Pancreas (tissue), 10 donors: ENCODE results near the gene GMDS. TPM values are rescaled to one million over a fixed set of nuclear protein-coding genes. Genes with fewer than 3 reads are reported as not detected.

ENCODE experiments used
- ATAC-seq, 4 donors: fragments of 200-7000 bp; cut with Tn5 transposase; one replicate each; pipeline versions ENCODE4 v1.8.0 to v1.9.1; 2020; ENCODE audit warnings: mild to moderate bottlenecking in 4 of 4, moderate library complexity in 4 of 4
- DNase-seq, 6 donors: peaks; one replicate each; pipeline ENCODE4 v3.0.0-alpha.2; 2020
- FAIRE-seq: peaks from 2 replicates; lab custom pipeline; 2012; peaks lifted over from hg19 to GRCh38; lab: Jason Lieb, UNC
- H3K27ac ChIP-seq, 4 donors: fragments of 200-600 bp; sonication (generic); 1 replicate in 3 of 4; 2 replicates in 1 of 4; pipeline versions ENCODE4 v1.5.0 to v1.8.0; 2020
- H3K27me3 ChIP-seq, 4 donors: fragments of 200-600 bp; one replicate each; pipeline ENCODE4 v1.8.0; 2021
- H3K36me3 ChIP-seq, 3 donors: fragments of 200-600 bp; sonication (generic) in 1 of 3; one replicate each; pipeline versions ENCODE4 v1.5.0 to v1.8.0; 2020 to 2021
- H3K4me1 ChIP-seq, 3 donors: fragments of 200-600 bp; one replicate each; pipeline ENCODE4 v1.8.0; 2021
- H3K4me3 ChIP-seq, 4 donors: fragments of 200-600 bp; sonication (generic) in 2 of 4; one replicate each; pipeline versions ENCODE4 v1.5.0 to v1.8.0; 2020 to 2021
- H3K9me3 ChIP-seq, 4 donors: fragments of 200-600 bp; one replicate each; pipeline ENCODE4 v1.8.0; 2021
- CTCF ChIP-seq, 4 donors: fragments of 200-600 bp; sonication (generic) in 3 of 4; IDR thresholded peaks; one replicate each; pipeline versions ENCODE4 v1.5.0 to v1.8.0; 2021; ENCODE audit warnings: antibody characterized with exemption in 4 of 4
- WGBS, 2 donors: extraction: QIAGEN DNeasy Blood & Tissue Kit; methylation state at CpG; one replicate each; pipeline ENCODE4 v1.1.7; 2013; 5-methylcytosine and 5-hydroxymethylcytosine counted together
- intact Hi-C, 3 donors: fragments of 100-400 bp; cut with DNase I; formaldehyde crosslinking; loops; one replicate each; pipeline versions ENCODE4 v1.11.1 to v1.14.2; 2022
- polyA plus RNA-seq, 2 donors: library from polyadenylated mRNA; stranded (reverse); fragments of 200-250 nt; gene quantifications; one replicate each; pipeline ENCODE4 v1.2.3, GENCODE V29; 2013
- total RNA-seq, 6 donors: library from RNA; stranded (reverse); fragmentation: NEBNext Ultra II Directional in 4 of 6; extraction: Animal tissue kit (Norgen Biotek cat#: 25700) in 4 of 6; gene quantifications; one replicate each; pipeline versions ENCODE4 v1.2.1 to v1.2.4, GENCODE V29; 2021 to 2023
- donor health status: healthy with polysubstance abuse.
- donor health status: DM: no; HTN: no; CAD: no; lungs with moderate emphysema.
- donor health status: DM: no; HTN: no; CAD: no.
- donor health status: control.
- donor health status: control.
- donor health status: Bipolar disorder and iron deficiency.
- donor health status: DM: yes; HTN: yes; CAD: no.
- donor health status: DM: no; HTN: no; CAD: no.
- donor health status: DM: no; HTN: no; CAD: no.
- donor health status: DM: yes; HTN: yes; CAD: no.

GMDS gene
- total and polyA plus RNA-seq, 8 donors = 7.6 to 40.8 (median 26.5) TPM

DNA sequence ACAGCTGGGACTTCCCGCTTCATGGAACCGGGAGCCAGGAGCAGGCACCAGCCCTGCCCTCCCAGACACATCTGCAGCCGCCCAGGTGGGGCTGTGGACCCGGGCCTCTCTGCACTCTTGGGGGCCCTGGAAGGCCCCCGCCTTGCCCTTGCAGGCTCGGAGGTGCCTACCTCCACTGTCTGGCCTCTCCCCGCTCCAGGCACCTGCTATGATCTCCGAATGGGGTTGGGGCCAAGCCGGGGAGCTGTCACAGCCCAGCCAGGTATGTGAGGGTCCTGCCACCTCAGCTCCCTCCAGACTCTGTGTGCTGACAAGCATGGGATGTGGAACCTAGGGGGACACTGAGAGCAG, 54.0 kb downstream of the GMDS start:
- Histone ChIP-seq H3K4me3 (no peak overlapping the region), H3K27ac (no peak overlapping the region), H3K27me3 (no peaks in the 10 kb centered on the region), H3K4me1 (no peaks in the 10 kb centered on the region), H3K36me3 (no peaks in the 10 kb centered on the region), H3K9me3 (no peaks in the 10 kb centered on the region)
- DNase-seq (peak in 1 of 6 donors; percentile 62), ATAC-seq (no peak), FAIRE-seq (no peak)
- WGBS, 2 donors = 89 to 96% methylated on average over 3 to 9 of the region's 9 CpGs
- TF ChIP-seq CTCF (IDR thresholded peaks at IDR 0.05) = no peak
- intact Hi-C loops = loop anchor here in 1 of 3 donors (10.0 kb wide), 1 partner anchor 67 kb away; no protein-coding TSS in a partner anchor

DNA sequence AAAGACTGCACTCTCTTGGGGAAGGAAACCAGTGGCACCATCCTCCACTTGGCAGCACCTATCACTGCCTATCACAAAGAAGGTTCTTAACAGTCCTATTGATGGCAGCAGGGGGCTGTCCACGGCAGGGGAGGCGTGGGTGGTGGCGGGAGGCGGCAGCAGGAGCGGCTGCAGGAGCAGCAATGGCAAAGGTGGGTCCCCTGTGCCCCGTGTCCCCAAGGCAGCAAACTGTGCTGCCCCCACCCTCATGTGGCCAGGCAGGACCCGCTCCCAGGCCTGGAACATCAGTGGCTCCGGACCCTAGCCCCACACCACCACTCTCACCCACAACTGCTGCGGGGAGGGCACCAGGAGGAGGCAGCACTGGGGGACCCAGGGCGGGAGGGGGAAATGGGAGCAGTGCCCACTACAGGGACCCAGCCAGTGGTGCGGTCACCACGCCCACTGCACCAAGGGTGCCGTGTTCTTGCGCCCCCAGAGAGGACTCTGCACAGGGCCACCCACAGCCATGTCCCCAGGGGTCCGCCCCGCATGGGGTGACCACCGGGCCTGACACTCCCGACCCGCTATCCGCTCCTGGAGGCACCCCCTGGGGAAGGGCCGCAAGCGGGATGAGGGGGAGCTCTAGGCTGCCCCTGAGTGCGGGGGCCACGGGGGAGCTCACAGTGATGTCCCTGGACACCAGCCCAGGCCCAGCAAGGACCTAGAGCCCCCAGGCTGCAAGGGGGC, 54.6 kb downstream of the GMDS start:
- no peaks in the 10 kb centered on the region for H3K9me3 ChIP-seq
- no peaks in the 10 kb centered on the region for H3K4me1 ChIP-seq
- WGBS, 2 donors = 97 to 98% methylated on average over 23 to 24 of the region's 24 CpGs
- H3K27me3 ChIP-seq = no peaks in the 10 kb centered on the region
- DNase-seq (peak in 2 of 6 donors; percentile 21 to 66), FAIRE-seq (no peak), ATAC-seq (no peak)
- H3K4me3 ChIP-seq = no peak overlapping the region
- no peak overlapping the region for H3K27ac ChIP-seq
- intact Hi-C loops = loop anchor here in 1 of 3 donors (10.0 kb wide), 1 partner anchor 66 kb away; no protein-coding TSS in a partner anchor
- TF ChIP-seq CTCF (IDR thresholded peaks at IDR 0.05) = no peak
- H3K36me3 ChIP-seq = no peaks in the 10 kb centered on the region

GRCh38 chr6:2188856-2189384, 56.5 kb downstream of the GMDS start:
- Histone ChIP-seq H3K9me3 (no peaks in the 10 kb centered on the region), H3K27ac (no peak overlapping the region), H3K36me3 (no peaks in the 10 kb centered on the region), H3K4me3 (no peak overlapping the region), H3K27me3 (no peaks in the 10 kb centered on the region), H3K4me1 (no peaks in the 10 kb centered on the region)
- FAIRE-seq (no peak), DNase-seq (no peak), ATAC-seq (no peak)
- TF ChIP-seq CTCF (IDR thresholded peaks at IDR 0.05) = no peak
- 61 to 64% methylated on average over 3 of the region's 3 CpGs for WGBS, 2 donors
- intact Hi-C loops = no loop called here

- intact Hi-C loops = no loop called here
- no peak for FAIRE-seq
Observed at GRCh38 chr6:2188397-2188796, 57.0 kb downstream of the GMDS start.

More at GRCh38 chr6:2188397-2188796, 57.0 kb downstream of the GMDS start:
- Histone ChIP-seq H3K4me3 (no peak overlapping the region), H3K27ac (no peak overlapping the region), H3K36me3 (no peaks in the 10 kb centered on the region), H3K4me1 (no peaks in the 10 kb centered on the region), H3K9me3 (no peaks in the 10 kb centered on the region), H3K27me3 (no peaks in the 10 kb centered on the region)
- DNase-seq (no peak), ATAC-seq (no peak)
- TF ChIP-seq CTCF (IDR thresholded peaks at IDR 0.05) = no peak
- 95 to 97% methylated on average over 5 of the region's 5 CpGs for WGBS, 2 donors
